ENCODE measurements around the gene AGPAT1.
"Not testable (repeated sequence)": the region's sequence is repeated elsewhere in the genome, so short reads cannot be mapped to it uniquely, and the experiment has no call there.

DNA sequence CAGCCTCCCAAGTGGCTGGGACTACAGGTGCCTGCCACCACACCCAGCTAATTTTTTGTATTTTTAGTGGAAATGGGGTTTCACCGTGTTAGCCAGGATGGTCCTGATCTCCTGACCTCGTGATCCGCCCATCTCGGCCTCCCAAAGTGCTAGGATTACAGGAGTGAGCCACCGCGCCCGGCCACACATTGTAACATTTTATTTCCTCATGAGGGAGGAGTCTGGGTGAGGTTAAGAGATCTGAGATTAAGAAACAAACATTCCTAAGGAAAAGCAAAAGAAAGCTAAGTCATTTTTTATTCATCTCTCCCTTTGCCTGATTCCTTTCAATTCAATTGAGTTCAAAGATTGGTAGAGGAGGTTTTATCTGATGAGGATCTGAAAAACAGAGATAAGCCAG is 31.6 kb downstream of the AGPAT1 start:
- TF ChIP-seq, protein P1, sequence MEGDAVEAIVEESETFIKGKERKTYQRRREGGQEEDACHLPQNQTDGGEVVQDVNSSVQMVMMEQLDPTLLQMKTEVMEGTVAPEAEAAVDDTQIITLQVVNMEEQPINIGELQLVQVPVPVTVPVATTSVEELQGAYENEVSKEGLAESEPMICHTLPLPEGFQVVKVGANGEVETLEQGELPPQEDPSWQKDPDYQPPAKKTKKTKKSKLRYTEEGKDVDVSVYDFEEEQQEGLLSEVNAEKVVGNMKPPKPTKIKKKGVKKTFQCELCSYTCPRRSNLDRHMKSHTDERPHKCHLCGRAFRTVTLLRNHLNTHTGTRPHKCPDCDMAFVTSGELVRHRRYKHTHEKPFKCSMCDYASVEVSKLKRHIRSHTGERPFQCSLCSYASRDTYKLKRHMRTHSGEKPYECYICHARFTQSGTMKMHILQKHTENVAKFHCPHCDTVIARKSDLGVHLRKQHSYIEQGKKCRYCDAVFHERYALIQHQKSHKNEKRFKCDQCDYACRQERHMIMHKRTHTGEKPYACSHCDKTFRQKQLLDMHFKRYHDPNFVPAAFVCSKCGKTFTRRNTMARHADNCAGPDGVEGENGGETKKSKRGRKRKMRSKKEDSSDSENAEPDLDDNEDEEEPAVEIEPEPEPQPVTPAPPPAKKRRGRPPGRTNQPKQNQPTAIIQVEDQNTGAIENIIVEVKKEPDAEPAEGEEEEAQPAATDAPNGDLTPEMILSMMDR (IDR thresholded peaks at IDR 0.05; ENCODE audit: poor library complexity) = not testable (repeated sequence)
- not testable (repeated sequence) for TF ChIP-seq EZH2phosphoT487 (IDR thresholded peaks at IDR 0.05; ENCODE audit: low read depth, severe bottlenecking, unreplicated experiment)
